ENCODE data around the gene LAMA2.

The LAMA2 gene

GRCh38 chr6:128929869-128930268 lies 46.9 kb downstream of the LAMA2 start:
- no peak overlapping the region for H3K4me3 ChIP-seq (replicated peaks; ENCODE audit: low read depth, low read length)
- no peak for TF ChIP-seq CTCF (IDR thresholded peaks at IDR 0.05; ENCODE audit: low read length, missing control alignments)
- no peak for DNase-seq (ENCODE audit: low read depth)

- DNase-seq (ENCODE audit: low read depth), result no peak
- H3K4me3 ChIP-seq (replicated peaks; ENCODE audit: low read depth, low read length), result no peak overlapping the region
- TF ChIP-seq CTCF (IDR thresholded peaks at IDR 0.05; ENCODE audit: low read length, missing control alignments), result no peak
Observed at GRCh38 chr6:128930321-128930720, 47.4 kb downstream of the LAMA2 start.

GRCh38 chr6:128932061-128932460 lies 49.1 kb downstream of the LAMA2 start:
- TF ChIP-seq CTCF (IDR thresholded peaks at IDR 0.05; ENCODE audit: low read length, missing control alignments), result no peak
- no peak overlapping the region for H3K4me3 ChIP-seq (replicated peaks; ENCODE audit: low read depth, low read length)
- peak; percentile 23 for DNase-seq (ENCODE audit: low read depth)

- H3K4me3 ChIP-seq (replicated peaks; ENCODE audit: low read depth, low read length), result no peak overlapping the region
- no peak for DNase-seq (ENCODE audit: low read depth)
- no peak for TF ChIP-seq CTCF (IDR thresholded peaks at IDR 0.05; ENCODE audit: low read length, missing control alignments)
Observed at GRCh38 chr6:128950864-128951263, 67.9 kb downstream of the LAMA2 start.

GRCh38 chr6:128952902-128953301 lies 70.0 kb downstream of the LAMA2 start:
- no peak for TF ChIP-seq CTCF (IDR thresholded peaks at IDR 0.05; ENCODE audit: low read length, missing control alignments)
- DNase-seq (ENCODE audit: low read depth), result no peak
- H3K4me3 ChIP-seq (replicated peaks; ENCODE audit: low read depth, low read length), result no peak overlapping the region

- no peak overlapping the region for H3K4me3 ChIP-seq (replicated peaks; ENCODE audit: low read depth, low read length)
- no peak for DNase-seq (ENCODE audit: low read depth)
- TF ChIP-seq CTCF (IDR thresholded peaks at IDR 0.05; ENCODE audit: low read length, missing control alignments), result no peak
Observed at GRCh38 chr6:128954308-128955043, 71.5 kb downstream of the LAMA2 start.

GRCh38 chr6:128963561-128963960 lies 80.6 kb downstream of the LAMA2 start:
- no peak overlapping the region for H3K4me3 ChIP-seq (replicated peaks; ENCODE audit: low read depth, low read length)
- no peak for TF ChIP-seq CTCF (IDR thresholded peaks at IDR 0.05; ENCODE audit: low read length, missing control alignments)
- DNase-seq (ENCODE audit: low read depth), result no peak

Data from fibroblast of pulmonary artery (primary cell).